GM12892 (cell line): ENCODE data around the gene RAD52.

ENCODE experiments used
- DNase-seq: peaks from one replicate; pipeline ENCODE4 v3.0.0; 2011; ENCODE audit not compliant: insufficient read length
- FAIRE-seq: peaks from 2 replicates; lab custom pipeline; 2011; peaks lifted over from hg19 to GRCh38; lab: Jason Lieb, UNC
- POLR2A ChIP-seq: IDR thresholded peaks from 2 replicates; pipeline ENCODE4 v1.6.1; 2011; ENCODE audit warnings: low read depth, low read length, control low read depth
- POLR2AphosphoS5 ChIP-seq: IDR thresholded peaks from 2 replicates; pipeline ENCODE4 v1.6.1; 2011; ENCODE audit warnings: low read depth, low read length, control low read depth
- TAF1 ChIP-seq: IDR thresholded peaks from 2 replicates; pipeline ENCODE4 v1.6.1; 2011; ENCODE audit warnings: low read depth, mild to moderate bottlenecking, control low read depth, low read length, borderline replicate concordance

RAD52 gene

DNA sequence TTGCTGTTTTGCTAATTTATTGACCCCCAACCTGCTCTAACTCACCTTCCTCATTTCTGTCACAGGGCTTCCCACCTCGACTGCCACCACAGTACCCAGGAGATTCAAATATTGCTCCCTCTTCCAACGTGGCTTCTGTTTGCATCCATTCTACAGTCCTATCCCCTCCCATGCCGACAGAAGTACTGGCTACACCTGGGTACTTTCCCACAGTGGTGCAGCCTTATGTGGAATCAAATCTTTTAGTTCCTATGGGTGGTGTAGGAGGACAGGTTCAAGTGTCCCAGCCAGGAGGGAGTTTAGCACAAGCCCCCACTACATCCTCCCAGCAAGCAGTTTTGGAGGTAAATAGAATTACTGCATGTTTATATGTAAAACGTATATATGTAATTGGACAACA is 68.8 kb downstream of the RAD52 start:
- TF ChIP-seq POLR2AphosphoS5 (no peak), POLR2A (no peak), TAF1 (no peak)
- no peak for FAIRE-seq
- DNase-seq = no peak

DNA sequence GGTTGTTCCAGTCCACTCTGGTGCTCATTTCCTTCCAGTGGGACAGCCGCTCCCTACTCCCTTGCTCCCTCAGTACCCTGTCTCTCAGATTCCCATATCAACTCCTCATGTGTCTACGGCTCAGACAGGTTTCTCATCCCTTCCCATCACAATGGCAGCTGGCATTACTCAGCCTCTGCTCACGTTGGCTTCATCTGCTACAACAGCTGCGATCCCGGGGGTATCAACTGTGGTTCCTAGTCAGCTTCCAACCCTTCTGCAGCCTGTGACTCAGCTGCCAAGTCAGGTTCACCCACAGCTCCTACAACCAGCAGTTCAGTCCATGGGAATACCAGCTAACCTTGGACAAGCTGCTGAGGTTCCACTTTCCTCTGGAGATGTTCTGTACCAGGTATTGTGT is 69.9 kb downstream of the RAD52 start:
- DNase-seq (no peak), FAIRE-seq (no peak)
- TF ChIP-seq TAF1 (no peak), POLR2AphosphoS5 (no peak), POLR2A (no peak)

DNA sequence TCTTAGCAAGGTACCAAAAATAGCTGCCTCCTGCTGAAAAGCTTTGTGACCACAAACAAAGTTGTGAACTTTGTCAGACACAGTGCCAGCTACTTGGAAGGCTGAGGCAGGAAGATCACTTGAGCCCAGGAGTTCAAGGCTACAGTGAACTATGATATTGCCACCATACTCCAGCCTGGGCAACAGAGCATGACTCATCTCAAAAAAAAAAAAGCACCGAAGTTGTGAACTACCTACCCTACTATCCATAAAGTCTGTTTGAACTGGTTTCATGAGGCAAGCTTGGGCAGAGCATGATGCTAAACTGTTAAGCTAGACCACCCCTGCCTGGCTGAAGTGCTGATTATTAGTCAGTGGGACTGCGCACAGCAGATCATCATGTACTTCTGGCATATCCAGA is 75.5 kb downstream of the RAD52 start:
- no peak for DNase-seq
- FAIRE-seq = peak; percentile 63
- TF ChIP-seq POLR2AphosphoS5 (no peak), TAF1 (no peak), POLR2A (no peak)

DNA sequence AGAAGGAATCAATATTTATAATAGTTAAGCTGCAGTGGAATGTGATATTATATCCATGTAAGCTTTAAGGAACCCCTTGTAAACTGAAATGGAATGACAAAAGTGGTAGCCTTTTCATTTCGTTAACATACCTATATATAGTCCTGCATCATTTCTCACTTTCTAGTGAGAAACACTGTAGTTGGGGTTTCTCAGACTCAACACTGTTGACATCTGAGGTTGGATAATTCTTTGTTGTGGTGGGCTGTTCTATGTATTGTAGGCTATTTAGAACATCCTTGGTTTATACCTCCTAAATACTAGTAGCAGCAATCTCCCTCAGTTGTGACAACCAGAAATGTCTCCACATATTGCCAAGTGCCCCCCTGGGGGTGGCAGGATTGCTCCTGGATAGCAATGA is 79.1 kb downstream of the RAD52 start:
- TF ChIP-seq POLR2AphosphoS5 (no peak), TAF1 (no peak), POLR2A (no peak)
- FAIRE-seq = no peak
- DNase-seq = no peak

DNA sequence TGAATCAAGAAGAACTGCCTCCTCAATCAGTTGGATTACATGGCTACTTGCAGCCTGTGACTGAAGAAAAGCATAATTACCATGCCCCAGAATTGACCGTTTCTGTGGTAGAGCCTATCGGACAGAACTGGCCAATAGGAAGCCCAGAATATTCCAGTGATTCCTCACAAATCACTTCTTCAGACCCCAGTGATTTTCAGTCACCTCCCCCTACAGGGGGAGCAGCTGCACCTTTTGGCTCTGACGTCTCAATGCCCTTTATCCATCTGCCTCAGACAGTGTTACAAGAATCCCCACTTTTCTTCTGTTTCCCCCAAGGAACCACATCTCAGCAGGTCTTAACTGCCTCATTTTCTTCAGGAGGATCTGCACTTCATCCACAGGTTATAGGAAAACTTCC is 80.8 kb downstream of the RAD52 start:
- no peak for TF ChIP-seq POLR2AphosphoS5
- TF ChIP-seq TAF1 = no peak
- TF ChIP-seq POLR2A = no peak
- no peak for DNase-seq
- FAIRE-seq = no peak

DNA sequence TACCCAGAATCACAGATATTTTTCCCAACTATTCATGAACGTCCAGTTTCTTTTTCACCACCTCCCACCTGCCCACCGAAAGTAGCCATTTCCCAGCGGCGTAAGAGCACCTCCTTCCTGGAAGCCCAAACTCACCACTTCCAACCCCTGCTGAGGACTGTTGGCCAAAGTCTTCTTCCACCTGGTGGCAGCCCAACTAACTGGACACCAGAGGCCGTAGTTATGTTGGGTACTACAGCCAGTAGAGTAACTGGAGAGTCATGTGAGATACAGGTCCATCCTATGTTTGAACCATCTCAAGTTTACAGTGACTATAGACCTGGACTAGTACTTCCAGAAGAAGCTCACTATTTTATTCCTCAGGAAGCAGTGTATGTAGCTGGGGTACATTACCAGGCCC is 81.6 kb downstream of the RAD52 start:
- DNase-seq = no peak
- FAIRE-seq = no peak
- no peak for TF ChIP-seq TAF1
- no peak for TF ChIP-seq POLR2AphosphoS5
- TF ChIP-seq POLR2A = no peak

DNA sequence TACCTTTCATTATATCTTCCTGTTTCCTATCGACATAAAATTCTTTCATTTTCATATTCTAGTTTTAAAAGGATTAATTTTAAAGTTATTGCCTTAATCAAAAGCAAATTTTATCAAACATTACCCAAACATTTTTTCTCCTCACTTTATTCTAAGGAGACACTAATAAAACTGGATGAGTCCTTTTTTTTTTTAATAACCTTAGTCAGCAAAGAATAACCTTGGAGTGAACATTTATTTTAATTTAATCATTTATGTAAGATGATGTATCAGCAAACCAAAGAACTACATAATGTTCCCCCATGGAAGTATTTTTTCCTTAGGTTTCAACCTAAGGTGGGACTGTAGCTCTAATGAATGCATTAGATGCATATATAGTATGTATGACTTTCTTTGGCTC is 83.9 kb downstream of the RAD52 start:
- no peak for FAIRE-seq
- DNase-seq = no peak
- TF ChIP-seq TAF1 = no peak
- no peak for TF ChIP-seq POLR2AphosphoS5
- TF ChIP-seq POLR2A = no peak

DNA sequence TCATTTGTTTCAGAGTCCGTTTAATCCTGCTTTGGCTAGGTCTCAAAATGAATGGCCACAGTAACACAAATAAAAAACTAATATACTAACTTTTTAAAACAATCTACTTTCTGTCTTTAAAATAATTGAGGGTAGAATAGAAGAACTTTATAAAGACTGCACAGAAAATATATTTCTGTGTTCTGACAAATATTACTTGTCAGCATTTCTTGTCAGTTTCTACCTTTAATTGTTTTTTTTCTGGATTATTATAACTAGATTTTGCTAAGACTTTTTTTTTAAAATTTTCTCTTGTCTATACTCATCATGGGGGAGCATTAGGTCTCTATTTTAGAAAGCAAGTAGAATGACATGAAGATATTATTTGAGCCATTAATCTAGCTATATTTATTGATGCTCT is 86.2 kb downstream of the RAD52 start:
- DNase-seq = no peak
- FAIRE-seq = no peak
- TF ChIP-seq POLR2AphosphoS5 (no peak), TAF1 (no peak), POLR2A (no peak)

DNA sequence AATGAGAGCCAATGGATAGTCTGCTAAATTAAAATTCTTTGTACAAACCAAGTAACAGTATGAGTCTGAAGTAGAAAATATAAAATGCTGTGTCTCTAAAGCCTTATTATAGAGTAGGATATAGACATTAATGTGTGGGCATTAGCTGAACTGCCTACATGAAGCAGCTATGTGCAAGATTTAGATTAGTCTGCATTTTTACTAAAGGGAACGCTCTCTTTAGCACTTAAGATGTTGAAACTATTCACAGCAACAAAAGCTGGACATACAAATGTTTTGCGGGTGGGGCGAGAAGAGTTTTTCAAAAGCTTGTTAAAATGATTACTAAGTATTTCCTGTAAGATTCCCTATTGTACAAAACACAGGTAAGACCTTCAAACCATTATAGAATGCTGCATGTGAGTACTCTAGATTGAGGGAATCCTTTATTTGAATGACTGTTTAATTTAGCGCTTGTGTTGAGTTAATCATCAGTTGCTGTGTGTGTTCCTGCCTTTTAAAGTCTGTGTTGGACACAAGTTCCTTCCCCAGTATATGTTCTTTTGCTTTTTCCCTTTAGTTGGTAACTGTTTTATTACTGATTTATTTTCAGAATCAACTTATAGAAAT is 87.1 kb downstream of the RAD52 start:
- FAIRE-seq = peak; percentile 46
- no peak for DNase-seq
- no peak for TF ChIP-seq TAF1
- TF ChIP-seq POLR2A = no peak
- no peak for TF ChIP-seq POLR2AphosphoS5
